ENCODE data around the gene ALB. TPM values are rescaled to one million over a fixed set of nuclear protein-coding genes. Genes with fewer than 3 reads are reported as not detected.

The ALB gene
- total and polyA plus RNA-seq, 3 experiments from 2014 or later: not detected

DNA sequence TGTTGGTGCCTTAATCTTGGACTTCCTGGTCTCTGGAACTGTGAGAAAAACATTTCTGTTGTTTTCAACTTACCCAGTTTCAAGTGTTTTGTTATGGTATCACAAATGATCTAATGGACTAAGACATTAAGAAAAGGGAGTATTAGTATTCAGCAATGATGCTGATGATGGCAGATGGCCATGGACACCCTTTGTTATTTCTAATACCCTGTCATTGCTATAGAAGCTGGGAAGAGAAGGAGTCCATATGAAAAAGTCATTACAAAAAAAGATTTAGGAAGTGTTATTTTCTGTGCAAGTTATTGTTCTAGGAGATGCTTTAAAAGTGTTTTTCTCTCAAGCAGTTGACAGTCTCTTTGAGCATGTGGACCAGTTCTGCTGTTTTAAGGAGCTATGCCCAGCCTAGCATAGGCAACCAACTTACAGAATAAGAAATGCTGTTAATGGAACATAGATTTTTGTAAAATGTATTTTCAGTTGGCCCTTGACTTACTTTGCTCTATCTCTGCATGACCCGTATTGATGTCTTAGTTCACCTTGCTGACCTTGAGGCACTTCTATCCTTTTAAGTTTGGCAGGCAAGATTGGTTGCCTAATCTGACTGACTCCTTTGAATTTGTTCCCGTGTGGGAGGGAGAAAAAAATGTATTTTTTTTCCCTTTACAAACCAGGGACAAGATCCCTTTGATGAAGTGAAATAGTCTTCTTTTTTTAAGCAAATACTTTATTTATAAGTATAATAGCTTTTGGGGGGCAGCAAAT lies 25.9 kb downstream of the ALB start:
- Histone ChIP-seq H3K4me1 (ENCODE audit: insufficient read depth, low read length) (no peaks in the 10 kb centered on the region), H3K9me3 (ENCODE audit: low read length) (no peaks in the 10 kb centered on the region), H3K27ac (ENCODE audit: low read depth, low read length) (no peak overlapping the region), H3K36me3 (ENCODE audit: insufficient read depth, low read length) (no peaks in the 10 kb centered on the region), H3K4me3 (ENCODE audit: low read length) (no peak overlapping the region), H3K27me3 (ENCODE audit: insufficient read depth, low read length, poor library complexity, severe bottlenecking) (no peaks in the 10 kb centered on the region)
- H3K27me3 Mint-ChIP-seq: peaks cover 0 to 4% of the 10 kb centered on the region in 2 donors
- no peak overlapping the region for H3K27ac Mint-ChIP-seq
- CTCF ChIA-PET: no interaction called here
- H3K4me1 Mint-ChIP-seq: no peaks in the 10 kb centered on the region
- POLR2A ChIA-PET: no interaction called here
- no peaks in the 10 kb centered on the region for H3K36me3 Mint-ChIP-seq
- no peak for DNase-seq
- no peaks in the 10 kb centered on the region for H3K9me3 Mint-ChIP-seq
- no peak overlapping the region for H3K4me3 Mint-ChIP-seq

DNA sequence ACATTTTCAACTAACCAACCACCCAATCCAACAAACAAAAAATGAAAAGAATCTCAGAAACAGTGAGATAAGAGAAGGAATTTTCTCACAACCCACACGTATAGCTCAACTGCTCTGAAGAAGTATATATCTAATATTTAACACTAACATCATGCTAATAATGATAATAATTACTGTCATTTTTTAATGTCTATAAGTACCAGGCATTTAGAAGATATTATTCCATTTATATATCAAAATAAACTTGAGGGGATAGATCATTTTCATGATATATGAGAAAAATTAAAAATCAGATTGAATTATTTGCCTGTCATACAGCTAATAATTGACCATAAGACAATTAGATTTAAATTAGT lies 27.7 kb downstream of the ALB start:
- H3K4me3 ChIP-seq (ENCODE audit: low read length): no peak overlapping the region
- no peaks in the 10 kb centered on the region for H3K36me3 ChIP-seq (ENCODE audit: insufficient read depth, low read length)
- no peaks in the 10 kb centered on the region for H3K9me3 ChIP-seq (ENCODE audit: low read length)
- ChIA-PET POLR2A (no interaction called here), CTCF (interaction anchor here (1.2 kb wide), 1 partner anchor 14 kb away, joined by 3 read pairs; no protein-coding TSS in a partner anchor)
- Mint-ChIP-seq H3K4me3 (no peak overlapping the region), H3K4me1 (no peaks in the 10 kb centered on the region), H3K9me3 (no peaks in the 10 kb centered on the region), H3K27me3 (peaks cover 0 to 4% of the 10 kb centered on the region in 2 donors), H3K36me3 (no peaks in the 10 kb centered on the region), H3K27ac (no peak overlapping the region)
- no peak overlapping the region for H3K27ac ChIP-seq (ENCODE audit: low read depth, low read length)
- no peaks in the 10 kb centered on the region for H3K4me1 ChIP-seq (ENCODE audit: insufficient read depth, low read length)
- no peak for DNase-seq
- no peaks in the 10 kb centered on the region for H3K27me3 ChIP-seq (ENCODE audit: insufficient read depth, low read length, poor library complexity, severe bottlenecking)

DNA sequence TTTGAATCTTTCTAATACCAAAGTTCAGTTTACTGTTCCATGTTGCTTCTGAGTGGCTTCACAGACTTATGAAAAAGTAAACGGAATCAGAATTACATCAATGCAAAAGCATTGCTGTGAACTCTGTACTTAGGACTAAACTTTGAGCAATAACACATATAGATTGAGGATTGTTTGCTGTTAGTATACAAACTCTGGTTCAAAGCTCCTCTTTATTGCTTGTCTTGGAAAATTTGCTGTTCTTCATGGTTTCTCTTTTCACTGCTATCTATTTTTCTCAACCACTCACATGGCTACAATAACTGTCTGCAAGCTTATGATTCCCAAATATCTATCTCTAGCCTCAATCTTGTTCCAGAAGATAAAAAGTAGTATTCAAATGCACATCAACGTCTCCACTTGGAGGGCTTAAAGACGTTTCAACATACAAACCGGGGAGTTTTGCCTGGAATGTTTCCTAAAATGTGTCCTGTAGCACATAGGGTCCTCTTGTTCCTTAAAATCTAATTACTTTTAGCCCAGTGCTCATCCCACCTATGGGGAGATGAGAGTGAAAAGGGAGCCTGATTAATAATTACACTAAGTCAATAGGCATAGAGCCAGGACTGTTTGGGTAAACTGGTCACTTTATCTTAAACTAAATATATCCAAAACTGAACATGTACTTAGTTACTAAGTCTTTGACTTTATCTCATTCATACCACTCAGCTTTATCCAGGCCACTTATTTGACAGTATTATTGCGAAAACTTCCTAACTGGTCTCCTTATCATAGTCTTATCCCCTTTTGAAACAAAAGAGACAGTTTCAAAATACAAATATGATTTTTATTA lies 28.3 kb downstream of the ALB start:
- Mint-ChIP-seq H3K36me3 (no peaks in the 10 kb centered on the region), H3K4me3 (no peak overlapping the region), H3K9me3 (no peaks in the 10 kb centered on the region), H3K4me1 (no peaks in the 10 kb centered on the region), H3K27ac (no peak overlapping the region), H3K27me3 (peaks cover 0 to 4% of the 10 kb centered on the region in 2 donors)
- no peaks in the 10 kb centered on the region for H3K4me1 ChIP-seq (ENCODE audit: insufficient read depth, low read length)
- DNase-seq: no peak
- ChIA-PET CTCF (interaction anchor here (1.2 kb wide), 1 partner anchor 14 kb away, joined by 3 read pairs; no protein-coding TSS in a partner anchor), POLR2A (no interaction called here)
- H3K27me3 ChIP-seq (ENCODE audit: insufficient read depth, low read length, poor library complexity, severe bottlenecking): no peaks in the 10 kb centered on the region
- H3K36me3 ChIP-seq (ENCODE audit: insufficient read depth, low read length): no peaks in the 10 kb centered on the region
- no peak overlapping the region for H3K27ac ChIP-seq (ENCODE audit: low read depth, low read length)
- H3K9me3 ChIP-seq (ENCODE audit: low read length): no peaks in the 10 kb centered on the region
- no peak overlapping the region for H3K4me3 ChIP-seq (ENCODE audit: low read length)

DNA sequence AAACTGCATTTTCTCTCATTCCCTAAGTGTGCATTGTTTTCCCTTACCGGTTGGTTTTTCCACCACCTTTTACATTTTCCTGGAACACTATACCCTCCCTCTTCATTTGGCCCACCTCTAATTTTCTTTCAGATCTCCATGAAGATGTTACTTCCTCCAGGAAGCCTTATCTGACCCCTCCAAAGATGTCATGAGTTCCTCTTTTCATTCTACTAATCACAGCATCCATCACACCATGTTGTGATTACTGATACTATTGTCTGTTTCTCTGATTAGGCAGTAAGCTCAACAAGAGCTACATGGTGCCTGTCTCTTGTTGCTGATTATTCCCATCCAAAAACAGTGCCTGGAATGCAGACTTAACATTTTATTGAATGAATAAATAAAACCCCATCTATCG lies 29.1 kb downstream of the ALB start:
- no peak overlapping the region for H3K4me3 ChIP-seq (ENCODE audit: low read length)
- Mint-ChIP-seq H3K9me3 (no peaks in the 10 kb centered on the region), H3K4me1 (no peaks in the 10 kb centered on the region), H3K4me3 (no peak overlapping the region), H3K36me3 (no peaks in the 10 kb centered on the region), H3K27ac (no peak overlapping the region), H3K27me3 (peaks cover 0 to 4% of the 10 kb centered on the region in 2 donors)
- H3K36me3 ChIP-seq (ENCODE audit: insufficient read depth, low read length): no peaks in the 10 kb centered on the region
- no peaks in the 10 kb centered on the region for H3K4me1 ChIP-seq (ENCODE audit: insufficient read depth, low read length)
- no peak for DNase-seq
- ChIA-PET CTCF (no interaction called here), POLR2A (no interaction called here)
- H3K27ac ChIP-seq (ENCODE audit: low read depth, low read length): no peak overlapping the region
- no peaks in the 10 kb centered on the region for H3K9me3 ChIP-seq (ENCODE audit: low read length)
- no peaks in the 10 kb centered on the region for H3K27me3 ChIP-seq (ENCODE audit: insufficient read depth, low read length, poor library complexity, severe bottlenecking)

DNA sequence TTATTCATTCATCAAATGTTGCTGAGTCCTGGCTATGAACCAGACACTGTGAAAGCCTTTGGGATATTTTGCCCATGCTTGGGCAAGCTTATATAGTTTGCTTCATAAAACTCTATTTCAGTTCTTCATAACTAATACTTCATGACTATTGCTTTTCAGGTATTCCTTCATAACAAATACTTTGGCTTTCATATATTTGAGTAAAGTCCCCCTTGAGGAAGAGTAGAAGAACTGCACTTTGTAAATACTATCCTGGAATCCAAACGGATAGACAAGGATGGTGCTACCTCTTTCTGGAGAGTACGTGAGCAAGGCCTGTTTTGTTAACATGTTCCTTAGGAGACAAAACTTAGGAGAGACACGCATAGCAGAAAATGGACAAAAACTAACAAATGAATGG lies 30.2 kb downstream of the ALB start:
- Mint-ChIP-seq H3K27ac (no peak overlapping the region), H3K4me3 (no peak overlapping the region), H3K4me1 (no peaks in the 10 kb centered on the region), H3K9me3 (no peaks in the 10 kb centered on the region), H3K27me3 (peaks cover 0 to 4% of the 10 kb centered on the region in 2 donors), H3K36me3 (no peaks in the 10 kb centered on the region)
- Histone ChIP-seq H3K36me3 (ENCODE audit: insufficient read depth, low read length) (no peaks in the 10 kb centered on the region), H3K27me3 (ENCODE audit: insufficient read depth, low read length, poor library complexity, severe bottlenecking) (no peaks in the 10 kb centered on the region), H3K4me3 (ENCODE audit: low read length) (no peak overlapping the region), H3K9me3 (ENCODE audit: low read length) (no peaks in the 10 kb centered on the region), H3K27ac (ENCODE audit: low read depth, low read length) (no peak overlapping the region), H3K4me1 (ENCODE audit: insufficient read depth, low read length) (no peaks in the 10 kb centered on the region)
- ChIA-PET POLR2A (no interaction called here), CTCF (no interaction called here)
- no peak for DNase-seq

DNA sequence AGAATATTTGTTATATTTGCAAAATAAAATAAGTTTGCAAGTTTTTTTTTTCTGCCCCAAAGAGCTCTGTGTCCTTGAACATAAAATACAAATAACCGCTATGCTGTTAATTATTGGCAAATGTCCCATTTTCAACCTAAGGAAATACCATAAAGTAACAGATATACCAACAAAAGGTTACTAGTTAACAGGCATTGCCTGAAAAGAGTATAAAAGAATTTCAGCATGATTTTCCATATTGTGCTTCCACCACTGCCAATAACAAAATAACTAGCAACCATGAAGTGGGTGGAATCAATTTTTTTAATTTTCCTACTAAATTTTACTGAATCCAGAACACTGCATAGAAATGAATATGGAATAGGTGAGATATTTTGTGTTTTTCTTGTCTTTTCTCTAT lies 31.9 kb downstream of the ALB start, which contains the start of gene AFP:
AFP (plus strand) TSS at position 238 of the 400 bp plus-strand sequence; CDS start at position 280, 42 bp downstream.
- H3K27ac ChIP-seq (ENCODE audit: low read depth, low read length): no peak within 1 kb of the TSS
- H3K4me3 ChIP-seq (ENCODE audit: low read length): no peak within 1 kb of the TSS
- no peak within 1 kb of the TSS for H3K27ac Mint-ChIP-seq
- no peaks in the 10 kb centered on the region for H3K36me3 ChIP-seq (ENCODE audit: insufficient read depth, low read length)
- H3K4me1 Mint-ChIP-seq: no peaks in the 10 kb centered on the region
- H3K4me1 ChIP-seq (ENCODE audit: insufficient read depth, low read length): no peaks in the 10 kb centered on the region
- H3K36me3 Mint-ChIP-seq: no peaks in the 10 kb centered on the region
- POLR2A ChIA-PET: no interaction called here
- CTCF ChIA-PET: no interaction called here
- H3K9me3 Mint-ChIP-seq: no peaks in the 10 kb centered on the region
- H3K4me3 Mint-ChIP-seq: no peak within 1 kb of the TSS
- H3K9me3 ChIP-seq (ENCODE audit: low read length): no peaks in the 10 kb centered on the region
- H3K27me3 ChIP-seq (ENCODE audit: insufficient read depth, low read length, poor library complexity, severe bottlenecking): no peaks in the 10 kb centered on the region
- peaks cover 0 to 1% of the 10 kb centered on the region in 2 donors for H3K27me3 Mint-ChIP-seq
- DNase-seq: no peak

DNA sequence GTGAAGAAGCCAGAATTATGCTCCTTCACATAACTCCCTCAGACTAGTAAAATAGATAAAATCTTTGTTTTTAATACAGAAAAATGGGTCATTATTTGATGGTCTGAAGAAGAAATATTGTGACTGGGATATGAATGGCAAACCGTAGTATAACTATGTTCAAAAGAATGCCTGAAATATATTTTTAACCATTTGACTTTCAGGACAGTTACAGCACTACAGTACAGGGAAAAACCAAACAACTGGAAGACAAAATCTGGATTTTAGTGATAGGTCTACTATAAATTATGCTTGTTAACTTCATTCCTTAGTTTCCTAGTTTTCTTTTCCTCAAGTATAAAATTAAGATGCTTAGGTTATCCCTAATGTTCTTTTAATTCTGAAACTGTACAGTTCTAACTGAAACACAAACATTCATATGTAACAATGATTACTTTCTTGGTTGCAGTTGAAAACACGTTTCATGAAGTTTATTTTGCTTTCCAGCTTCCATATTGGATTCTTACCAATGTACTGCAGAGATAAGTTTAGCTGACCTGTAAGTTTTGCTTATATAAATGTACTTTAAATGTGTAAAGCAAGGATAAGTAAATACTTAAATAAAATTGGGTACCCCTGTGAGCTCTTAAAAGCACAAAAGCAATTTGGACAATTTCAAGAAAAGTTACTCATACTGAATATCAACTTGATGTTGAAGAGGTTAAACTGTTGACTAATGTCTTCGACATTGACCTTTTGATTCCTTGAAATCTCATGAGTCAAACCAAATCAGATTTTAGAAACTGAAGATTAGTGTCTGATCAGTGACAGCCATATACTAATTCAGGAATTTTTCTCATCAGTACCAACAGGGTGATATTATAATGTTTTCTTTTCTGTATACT lies 32.8 kb downstream of the ALB start:
- ChIA-PET POLR2A (no interaction called here), CTCF (no interaction called here)
- no peaks in the 10 kb centered on the region for H3K36me3 Mint-ChIP-seq
- peaks cover 0 to 3% (median 0%) of the 10 kb centered on the region in 5 donors for H3K9me3 Mint-ChIP-seq
- Histone ChIP-seq H3K36me3 (ENCODE audit: insufficient read depth, low read length) (no peaks in the 10 kb centered on the region), H3K27ac (ENCODE audit: low read depth, low read length) (no peak overlapping the region), H3K4me3 (ENCODE audit: low read length) (no peak overlapping the region), H3K4me1 (ENCODE audit: insufficient read depth, low read length) (no peaks in the 10 kb centered on the region), H3K9me3 (ENCODE audit: low read length) (no peaks in the 10 kb centered on the region), H3K27me3 (ENCODE audit: insufficient read depth, low read length, poor library complexity, severe bottlenecking) (no peaks in the 10 kb centered on the region)
- no peak for DNase-seq
- H3K27ac Mint-ChIP-seq: no peak overlapping the region
- peaks cover 4 to 5% of the 10 kb centered on the region in 2 donors for H3K27me3 Mint-ChIP-seq
- H3K4me1 Mint-ChIP-seq: no peaks in the 10 kb centered on the region
- no peak overlapping the region for H3K4me3 Mint-ChIP-seq

DNA sequence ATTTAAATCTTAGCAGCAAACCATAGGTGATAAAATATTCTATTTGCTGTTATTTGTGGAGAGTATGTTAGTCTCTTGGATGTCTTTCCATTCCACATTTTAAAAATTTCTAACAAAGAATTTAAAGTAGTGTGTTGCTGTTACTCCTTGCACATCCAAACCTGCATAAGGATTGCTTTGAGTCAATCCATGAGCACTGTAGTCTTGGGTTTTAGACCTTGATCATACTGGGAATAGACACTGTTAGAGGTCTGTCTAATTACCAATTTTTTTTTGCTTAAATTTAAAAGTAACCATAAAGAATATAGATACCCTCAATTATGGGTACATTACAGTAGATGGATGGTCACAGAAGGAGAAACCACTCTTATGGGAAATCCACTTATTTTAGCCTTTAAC lies 33.5 kb downstream of the ALB start:
- H3K36me3 ChIP-seq (ENCODE audit: insufficient read depth, low read length): no peaks in the 10 kb centered on the region
- H3K4me3 ChIP-seq (ENCODE audit: low read length): no peak overlapping the region
- DNase-seq: no peak
- ChIA-PET POLR2A (no interaction called here), CTCF (no interaction called here)
- Mint-ChIP-seq H3K9me3 (peaks cover 0 to 3% (median 0%) of the 10 kb centered on the region in 5 donors), H3K4me3 (no peak overlapping the region), H3K36me3 (no peaks in the 10 kb centered on the region), H3K27me3 (peaks cover 5 to 6% of the 10 kb centered on the region in 2 donors), H3K4me1 (no peaks in the 10 kb centered on the region), H3K27ac (no peak overlapping the region)
- H3K27me3 ChIP-seq (ENCODE audit: insufficient read depth, low read length, poor library complexity, severe bottlenecking): no peaks in the 10 kb centered on the region
- no peak overlapping the region for H3K27ac ChIP-seq (ENCODE audit: low read depth, low read length)
- H3K9me3 ChIP-seq (ENCODE audit: low read length): no peaks in the 10 kb centered on the region
- no peaks in the 10 kb centered on the region for H3K4me1 ChIP-seq (ENCODE audit: insufficient read depth, low read length)

Measured in CD8-positive, alpha-beta memory T cell (primary cell).